Fibroblast of lung (primary cell): Measurements from ENCODE around the gene NOS1AP.

Experiments
- CTCF ChIP-seq, 2 donors: IDR thresholded peaks in 1 of 2; conservative IDR thresholded peaks in 1 of 2; 1 replicate in 1 of 2; 2 replicates in 1 of 2; pipeline ENCODE4 v1.5.1; 2011 to 2012; ENCODE audit warnings: low read length in 2 of 2, control low read depth in 1 of 2, inconsistent platforms in 1 of 2, low read depth in 1 of 2, mild to moderate bottlenecking in 1 of 2
- EZH2 ChIP-seq: IDR thresholded peaks from 2 replicates; pipeline ENCODE4 v1.5.1; 2012; ENCODE audit warnings: low read length, control low read depth, mild to moderate bottlenecking; ENCODE audit errors: missing control alignments

- no peak for TF ChIP-seq CTCF (conservative IDR thresholded peaks at IDR 0.05 in 1 of 2, IDR thresholded peaks at IDR 0.05 in 1 of 2; ENCODE audit: low read depth in 1 of 2, low read length in 2 of 2)
- TF ChIP-seq EZH2, result no peak
Observed at GRCh38 chr1:162275622-162276175, 206.2 kb downstream of the NOS1AP start.
